Measurements from ENCODE around the gene MYH9.

GRCh38 chr22:36329254-36330078 is 58.3 kb downstream of the MYH9 start:
- TF ChIP-seq CTCF (IDR thresholded peaks at IDR 0.05; ENCODE audit: low read depth, low read length, missing input control) = no peak
- TF ChIP-seq ZBTB33 (IDR thresholded peaks at IDR 0.05) = no peak
- TF ChIP-seq RXRA (IDR thresholded peaks at IDR 0.05) = peak in 1 of 2 donors; percentile 40
- TF ChIP-seq SP1 (IDR thresholded peaks at IDR 0.05) = peak; percentile 51
